HUES6 (cell line): Measurements from ENCODE around the gene RELN.

ENCODE experiments used
- H3K27ac ChIP-seq: 2 replicates; pipeline ENCODE4 v1.7.0; 2013; ENCODE audit warnings: low read depth, mild to moderate bottlenecking, low read length, inconsistent platforms
- H3K27me3 ChIP-seq: 2 replicates; pipeline ENCODE4 v1.6.1; 2013; ENCODE audit warnings: low read length; ENCODE audit not compliant: control insufficient read depth, insufficient read depth
- H3K36me3 ChIP-seq: 2 replicates; pipeline ENCODE4 v1.6.1; 2013; ENCODE audit warnings: low read length; ENCODE audit not compliant: control insufficient read depth, insufficient read depth
- H3K4me1 ChIP-seq: 2 replicates; pipeline ENCODE4 v1.6.1; 2013; ENCODE audit warnings: low read length; ENCODE audit not compliant: control insufficient read depth, insufficient read depth
- H3K4me3 ChIP-seq: 2 replicates; pipeline ENCODE4 v1.5.1; 2013; ENCODE audit warnings: low read depth, low read length
- H3K9ac ChIP-seq: one replicate; pipeline ENCODE4 v1.6.1; 2013; ENCODE audit warnings: mild to moderate bottlenecking, low read length
- H3K9me3 ChIP-seq: 2 replicates; pipeline ENCODE4 v1.6.1; 2013; ENCODE audit warnings: low read depth, low read length; ENCODE audit not compliant: control insufficient read depth, insufficient read depth

The RELN gene

GRCh38 chr7:103941976-103942375 lies 47.5 kb downstream of the RELN start:
- no peaks in the 10 kb centered on the region for H3K9me3 ChIP-seq
- H3K4me1 ChIP-seq: no peaks in the 10 kb centered on the region
- no peak overlapping the region for H3K9ac ChIP-seq
- H3K4me3 ChIP-seq: no peak overlapping the region
- no peaks in the 10 kb centered on the region for H3K36me3 ChIP-seq
- H3K27me3 ChIP-seq: no peaks in the 10 kb centered on the region
- H3K27ac ChIP-seq: no peak overlapping the region

GRCh38 chr7:103940382-103941268 lies 48.8 kb downstream of the RELN start:
- no peaks in the 10 kb centered on the region for H3K9me3 ChIP-seq
- no peak overlapping the region for H3K9ac ChIP-seq
- H3K27ac ChIP-seq: no peak overlapping the region
- H3K27me3 ChIP-seq: peaks cover 2% of the 10 kb centered on the region; the same call in 1 of the 2 replicates
- no peak overlapping the region for H3K4me3 ChIP-seq
- no peaks in the 10 kb centered on the region for H3K36me3 ChIP-seq
- H3K4me1 ChIP-seq: no peaks in the 10 kb centered on the region

DNA sequence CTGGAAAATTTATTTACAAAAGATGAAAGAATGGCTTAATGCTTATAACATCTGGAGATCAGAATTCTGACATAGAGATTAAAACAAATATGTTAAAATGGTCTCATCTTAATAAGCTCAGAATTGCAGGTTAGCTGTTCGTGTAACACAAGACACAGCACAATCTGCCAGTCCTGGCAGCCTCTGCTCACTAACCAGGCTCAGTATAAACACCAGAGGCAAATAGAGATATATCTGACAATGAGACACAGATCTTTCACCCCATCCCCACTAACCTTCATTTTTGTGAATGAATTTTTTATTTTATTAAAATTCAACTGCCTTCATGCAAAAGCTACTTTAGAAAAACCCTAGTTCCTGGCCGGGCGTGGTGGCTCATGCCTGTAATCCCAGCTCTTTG lies 51.8 kb downstream of the RELN start:
- no peaks in the 10 kb centered on the region for H3K9me3 ChIP-seq
- H3K4me1 ChIP-seq: no peaks in the 10 kb centered on the region
- no peak overlapping the region for H3K27ac ChIP-seq
- no peak overlapping the region for H3K9ac ChIP-seq
- peaks cover 3% of the 10 kb centered on the region; the same call in 1 of the 2 replicates for H3K27me3 ChIP-seq
- no peaks in the 10 kb centered on the region for H3K36me3 ChIP-seq
- no peak overlapping the region for H3K4me3 ChIP-seq

DNA sequence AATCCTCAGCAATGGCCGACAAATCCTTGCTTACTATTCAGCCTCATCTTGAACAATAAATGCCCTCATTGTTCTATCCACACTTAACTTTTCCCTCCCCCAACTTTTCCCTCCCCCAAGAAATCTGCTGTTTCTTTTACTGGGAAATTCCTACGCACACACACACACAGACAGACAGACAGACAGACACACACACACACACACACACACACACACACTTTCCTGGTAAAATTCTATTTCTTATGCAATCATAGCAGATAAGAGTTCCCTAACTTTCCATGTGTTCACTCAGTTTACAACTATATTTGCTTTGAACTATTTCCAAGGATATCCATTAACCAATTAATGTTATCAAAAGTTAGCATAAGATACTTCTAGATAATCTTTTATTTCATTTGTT lies 52.9 kb downstream of the RELN start:
- Histone ChIP-seq H3K9me3 (no peaks in the 10 kb centered on the region), H3K4me1 (no peaks in the 10 kb centered on the region), H3K9ac (no peak overlapping the region), H3K4me3 (no peak overlapping the region), H3K27me3 (peaks cover 3% of the 10 kb centered on the region; the same call in 1 of the 2 replicates), H3K36me3 (no peaks in the 10 kb centered on the region), H3K27ac (no peak overlapping the region)

DNA sequence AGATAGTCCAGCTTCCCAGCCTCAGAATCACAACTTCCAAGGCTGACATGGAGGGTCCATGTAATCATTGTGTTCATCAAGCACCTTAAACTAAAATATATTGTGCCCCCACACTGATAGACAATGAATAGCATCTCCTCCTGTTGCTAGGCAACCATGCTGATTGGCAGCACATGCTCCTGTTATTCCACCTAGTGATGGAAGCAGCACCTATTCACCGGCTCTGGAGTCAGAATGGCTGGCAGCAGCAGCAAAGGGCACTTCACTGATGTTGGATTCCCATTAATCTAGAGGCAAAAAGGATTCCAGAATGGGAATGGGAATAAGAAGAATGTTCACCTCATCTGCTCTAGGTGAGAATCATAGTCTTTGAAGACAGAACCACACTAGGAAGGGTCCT lies 55.0 kb downstream of the RELN start:
- Histone ChIP-seq H3K9ac (no peak overlapping the region), H3K27me3 (peaks cover 3% of the 10 kb centered on the region; the same call in 1 of the 2 replicates), H3K36me3 (no peaks in the 10 kb centered on the region), H3K9me3 (no peaks in the 10 kb centered on the region), H3K27ac (no peak overlapping the region), H3K4me1 (no peaks in the 10 kb centered on the region), H3K4me3 (no peak overlapping the region)

DNA sequence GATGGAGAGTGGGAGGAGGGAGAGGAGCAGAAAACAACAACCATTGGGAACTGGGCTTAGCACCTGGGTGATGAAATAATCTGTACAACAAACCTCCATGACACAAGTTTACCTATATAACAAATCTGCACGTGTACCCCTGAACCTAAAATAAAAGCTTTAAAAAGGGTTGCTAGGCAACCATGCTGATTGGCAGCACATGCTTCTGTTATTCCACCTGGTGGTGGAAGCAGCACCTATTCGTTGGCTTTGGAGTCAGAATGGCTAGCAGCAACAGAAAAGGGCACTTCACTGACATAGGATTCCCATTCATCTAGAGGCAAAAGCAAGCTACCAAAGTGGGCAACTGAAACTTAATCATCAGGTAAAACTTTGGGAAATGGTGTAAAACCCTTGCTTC lies 57.1 kb downstream of the RELN start:
- no peaks in the 10 kb centered on the region for H3K4me1 ChIP-seq
- peaks cover 3% of the 10 kb centered on the region; the same call in 1 of the 2 replicates for H3K27me3 ChIP-seq
- no peaks in the 10 kb centered on the region for H3K9me3 ChIP-seq
- H3K4me3 ChIP-seq: no peak overlapping the region
- H3K36me3 ChIP-seq: no peaks in the 10 kb centered on the region
- no peak overlapping the region for H3K9ac ChIP-seq
- no peak overlapping the region for H3K27ac ChIP-seq

GRCh38 chr7:103929901-103930311 lies 59.6 kb downstream of the RELN start:
- Histone ChIP-seq H3K27me3 (no peaks in the 10 kb centered on the region; the same call in 1 of the 2 replicates), H3K27ac (no peak overlapping the region)

GRCh38 chr7:103928581-103928980 lies 60.9 kb downstream of the RELN start:
- H3K27me3 ChIP-seq: peaks cover under 1% of the 10 kb centered on the region; the same call in 1 of the 2 replicates
- no peaks in the 10 kb centered on the region for H3K9me3 ChIP-seq
- no peak overlapping the region for H3K27ac ChIP-seq
- H3K4me3 ChIP-seq: no peak overlapping the region
- no peaks in the 10 kb centered on the region for H3K4me1 ChIP-seq
- H3K9ac ChIP-seq: no peak overlapping the region
- H3K36me3 ChIP-seq: no peaks in the 10 kb centered on the region

More at GRCh38 chr7:103929901-103930311, 59.6 kb downstream of the RELN start:
- no peaks in the 10 kb centered on the region for H3K9me3 ChIP-seq
- H3K4me1 ChIP-seq: no peaks in the 10 kb centered on the region
- no peak overlapping the region for H3K4me3 ChIP-seq
- no peak overlapping the region for H3K9ac ChIP-seq
- H3K36me3 ChIP-seq: no peaks in the 10 kb centered on the region

DNA sequence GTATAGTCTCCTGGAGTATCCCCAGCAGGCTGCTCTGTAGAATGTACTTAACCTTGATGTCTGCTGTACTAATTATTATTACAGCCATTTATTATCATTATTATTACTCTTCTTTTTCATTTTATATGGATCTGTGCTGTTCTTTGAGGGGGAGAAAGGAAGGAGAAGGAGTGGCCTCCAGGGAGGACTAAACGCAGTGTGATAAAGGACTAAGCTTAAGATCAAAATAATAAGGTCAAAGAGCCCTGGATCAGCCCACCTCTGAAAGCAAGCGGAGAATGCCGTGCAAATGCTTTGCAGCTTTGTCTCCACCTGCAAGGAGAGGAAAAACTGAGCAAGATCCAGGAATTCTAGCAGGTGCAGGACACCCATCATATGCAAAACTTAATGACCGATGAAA lies 65.3 kb downstream of the RELN start:
- H3K9me3 ChIP-seq: no peaks in the 10 kb centered on the region
- H3K27ac ChIP-seq: no peak overlapping the region
- H3K27me3 ChIP-seq: peaks cover 3% of the 10 kb centered on the region; the same call in 1 of the 2 replicates
- no peak overlapping the region for H3K4me3 ChIP-seq
- no peaks in the 10 kb centered on the region for H3K36me3 ChIP-seq
- H3K9ac ChIP-seq: no peak overlapping the region
- no peaks in the 10 kb centered on the region for H3K4me1 ChIP-seq

DNA sequence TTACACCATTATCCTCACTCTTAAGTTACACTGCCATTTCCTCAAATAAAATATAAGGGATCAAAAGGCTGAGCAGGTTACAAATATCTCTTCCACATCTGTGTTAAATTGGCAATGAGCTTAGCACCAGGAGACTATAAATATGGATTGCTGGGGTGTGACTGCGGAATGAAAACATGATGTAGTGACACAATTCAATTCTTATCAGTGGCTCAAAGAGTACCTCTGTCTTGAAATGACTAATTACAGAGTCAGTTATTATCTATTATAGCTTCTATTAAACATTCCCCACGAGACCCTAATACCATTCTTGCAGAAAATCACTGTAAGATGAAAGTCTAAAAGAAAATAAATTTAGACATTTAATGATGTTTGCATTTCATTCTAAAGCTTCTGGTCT lies 67.1 kb downstream of the RELN start:
- H3K4me3 ChIP-seq: no peak overlapping the region
- H3K36me3 ChIP-seq: no peaks in the 10 kb centered on the region
- peaks cover 3% of the 10 kb centered on the region; the same call in 1 of the 2 replicates for H3K27me3 ChIP-seq
- H3K9ac ChIP-seq: no peak overlapping the region
- no peak overlapping the region for H3K27ac ChIP-seq
- H3K4me1 ChIP-seq: no peaks in the 10 kb centered on the region
- H3K9me3 ChIP-seq: no peaks in the 10 kb centered on the region

- Histone ChIP-seq H3K27me3 (peaks cover 3% of the 10 kb centered on the region; the same call in 1 of the 2 replicates), H3K36me3 (no peaks in the 10 kb centered on the region), H3K4me1 (no peaks in the 10 kb centered on the region), H3K27ac (no peak overlapping the region), H3K4me3 (no peak overlapping the region), H3K9me3 (no peaks in the 10 kb centered on the region), H3K9ac (no peak overlapping the region)
Observed at GRCh38 chr7:103921692-103922091, 67.8 kb downstream of the RELN start.
